CD4-positive, alpha-beta T cell treated with Interleukin-21 for 1 hour (primary cell): ENCODE data around the gene BRCA1.
"Not testable (repeated sequence)": the region's sequence is repeated elsewhere in the genome, so short reads cannot be mapped to it uniquely, and the experiment has no call there.

Experiments used
- DNase-seq: peaks from one replicate; pipeline ENCODE4 v3.0.0-alpha.2; 2020

The BRCA1 gene

DNA sequence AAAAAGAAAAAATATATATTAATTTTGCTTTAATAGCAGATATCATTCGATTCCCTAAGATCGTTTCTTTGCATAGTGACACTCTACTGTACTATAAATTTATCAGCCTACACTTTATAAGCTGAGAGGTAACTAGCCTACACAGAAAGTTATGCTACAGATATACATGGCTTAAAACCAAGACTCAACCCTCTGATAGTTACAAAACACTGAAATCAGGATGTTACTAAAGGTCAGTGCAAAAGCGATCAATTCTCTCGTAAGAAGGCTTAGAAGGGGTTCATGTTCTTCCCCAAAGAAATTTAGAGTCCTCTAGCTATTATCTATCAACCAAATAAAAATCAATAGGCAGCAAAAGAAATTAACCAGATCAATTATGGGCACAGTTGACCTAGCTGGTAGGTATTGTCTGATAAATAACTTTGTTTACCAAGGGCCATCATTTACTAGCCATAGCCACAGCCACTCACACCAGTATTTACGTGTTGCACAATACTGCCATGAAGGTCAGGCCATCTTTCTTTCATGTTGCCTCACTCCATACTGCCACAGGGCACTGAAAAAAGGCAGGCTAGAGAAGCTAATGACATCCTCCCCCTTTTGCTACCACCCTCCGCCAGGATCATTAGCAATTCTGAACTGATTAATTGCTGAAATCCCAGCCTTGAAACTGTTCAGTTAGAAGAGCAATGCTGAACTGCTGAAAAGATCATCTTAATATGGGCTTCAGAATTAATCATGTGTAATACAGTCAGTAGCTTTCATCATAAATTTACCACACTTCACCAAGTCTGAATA, 56.4 kb downstream of the BRCA1 start:
- no peak for DNase-seq

DNA sequence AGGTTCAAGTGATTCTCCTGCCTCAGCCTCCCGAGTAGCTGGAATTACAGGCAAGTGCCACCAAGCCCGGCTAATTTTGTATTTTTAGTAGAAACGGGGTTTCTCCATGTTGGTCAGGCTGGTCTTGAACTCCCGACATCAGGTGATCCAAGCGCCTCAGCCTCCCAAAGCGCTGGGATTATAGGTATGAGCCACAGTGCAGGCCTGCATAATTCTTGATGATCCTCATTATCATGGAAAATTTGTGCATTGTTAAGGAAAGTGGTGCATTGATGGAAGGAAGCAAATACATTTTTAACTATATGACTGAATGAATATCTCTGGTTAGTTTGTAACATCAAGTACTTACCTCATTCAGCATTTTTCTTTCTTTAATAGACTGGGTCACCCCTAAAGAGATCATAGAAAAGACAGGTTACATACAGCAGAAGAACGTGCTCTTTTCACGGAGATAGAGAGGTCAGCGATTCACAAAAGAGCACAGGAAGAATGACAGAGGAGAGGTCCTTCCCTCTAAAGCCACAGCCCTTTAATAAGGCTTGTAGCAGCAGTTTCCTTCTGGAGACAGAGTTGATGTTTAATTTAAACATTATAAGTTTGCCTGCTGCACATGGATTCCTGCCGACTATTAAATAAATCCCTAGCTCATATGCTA, 62.1 kb downstream of the BRCA1 start:
- no peak for DNase-seq

DNA sequence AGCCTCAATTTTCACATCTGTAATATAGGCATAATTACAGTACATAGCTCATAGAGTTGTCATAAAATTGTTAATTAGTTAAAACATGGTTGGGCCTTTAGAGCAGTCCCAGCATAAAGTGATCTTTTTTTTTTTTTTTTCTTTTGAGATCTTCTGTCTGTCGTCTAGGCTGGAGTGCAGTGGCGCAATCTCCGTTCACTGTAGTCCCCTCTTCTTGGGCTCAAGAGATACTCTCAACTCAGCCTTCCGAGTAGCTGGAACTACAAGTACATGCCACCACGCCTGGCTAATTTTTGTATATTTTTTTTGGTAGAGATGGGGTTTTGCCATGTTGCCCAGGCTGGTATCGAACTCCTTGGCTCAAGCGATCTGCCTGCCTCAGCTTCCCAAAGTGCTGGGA, 69.1 kb downstream of the BRCA1 start:
- DNase-seq = no peak

DNA sequence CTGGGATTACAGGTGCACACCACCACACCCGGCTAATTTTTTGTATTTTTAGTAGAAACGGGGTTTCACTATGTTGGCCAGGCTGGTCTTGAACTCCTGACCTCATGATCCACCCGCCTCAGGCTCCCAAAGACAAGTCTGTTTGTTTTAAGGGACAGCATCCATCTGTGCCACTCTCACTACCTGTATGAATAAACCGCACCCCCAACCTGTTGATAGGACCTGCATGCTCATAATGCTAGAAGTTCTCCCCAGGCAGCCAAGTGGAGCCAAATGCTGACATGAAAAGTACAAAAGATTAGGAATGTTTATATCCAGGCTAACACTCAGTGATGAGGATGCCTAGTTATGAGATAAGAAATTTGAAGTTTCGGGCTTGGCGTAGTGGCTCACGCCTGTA, 72.2 kb downstream of the BRCA1 start:
- not testable (repeated sequence) for DNase-seq

GRCh38 chr17:43051969-43052368, 73.2 kb downstream of the BRCA1 start:
- no peak for DNase-seq

DNA sequence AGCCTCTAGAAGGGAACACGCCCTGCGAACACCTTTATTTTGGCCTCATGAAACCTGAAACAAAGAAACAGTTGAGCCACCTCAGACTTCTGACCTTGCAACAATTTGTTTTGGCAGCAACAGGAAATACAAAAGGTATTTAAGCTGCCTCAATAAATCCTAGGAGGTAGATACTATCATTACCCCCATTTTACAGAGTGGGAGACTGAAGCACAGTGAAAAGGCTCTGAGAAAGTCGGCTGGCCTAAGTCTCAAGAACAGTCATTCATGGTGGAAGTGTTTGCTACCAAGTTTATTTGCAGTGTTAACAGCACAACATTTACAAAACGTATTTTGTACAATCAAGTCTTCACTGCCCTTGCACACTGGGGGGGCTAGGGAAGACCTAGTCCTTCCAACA, 81.1 kb downstream of the BRCA1 start:
- no peak for DNase-seq

- no peak for DNase-seq
These were observed 81.9 kb downstream of the BRCA1 start for GRCh38 chr17:43043307-43043706.

DNA sequence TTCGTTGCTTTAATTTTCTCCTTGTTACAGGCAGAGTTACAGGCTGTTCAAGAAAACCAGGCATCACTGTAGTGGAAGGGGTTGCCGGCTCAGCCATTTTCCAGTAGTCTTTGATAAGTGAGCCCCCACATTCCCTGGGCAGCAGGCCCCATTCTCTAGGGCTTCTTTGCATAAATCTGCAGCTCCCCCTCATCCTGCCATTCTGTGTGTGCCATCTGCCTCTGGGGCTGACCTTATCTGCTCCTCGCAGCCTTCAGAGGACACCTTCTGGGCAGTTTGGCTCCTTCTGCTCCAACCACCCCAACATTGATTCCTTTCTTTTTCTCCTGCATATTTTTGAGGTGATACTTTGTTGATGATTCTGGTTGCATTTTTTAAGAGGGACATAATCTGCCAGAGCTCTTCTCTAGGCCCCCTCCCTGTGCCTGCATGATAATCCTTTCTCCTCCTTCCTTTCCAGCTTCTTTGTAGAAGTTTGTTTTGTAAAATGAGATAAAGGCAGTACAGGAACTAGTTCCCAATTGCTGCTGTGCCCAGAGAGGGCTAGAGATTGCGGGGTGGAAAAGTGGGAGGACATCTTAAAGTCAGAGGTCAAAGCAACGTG, 83.0 kb downstream of the BRCA1 start:
- DNase-seq = no peak

DNA sequence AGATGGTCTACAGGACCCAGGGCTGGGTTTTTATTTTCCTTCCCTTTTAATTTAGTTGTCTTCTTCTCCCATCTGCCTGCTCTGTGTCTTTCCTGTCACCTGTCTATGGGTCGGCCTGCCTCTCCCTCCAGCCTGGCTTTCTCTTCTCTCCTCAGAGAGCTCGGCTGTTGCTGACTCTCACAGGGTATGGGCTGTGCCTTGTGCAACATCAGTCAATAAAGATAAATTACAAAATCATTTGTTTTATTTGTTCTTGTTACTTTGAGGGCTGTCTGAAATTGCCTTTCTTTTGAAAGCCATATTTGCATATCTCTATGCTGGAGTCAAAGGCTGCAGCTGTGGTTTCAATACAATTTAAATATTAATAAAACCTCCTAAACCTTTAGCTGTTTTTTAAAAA, 84.5 kb downstream of the BRCA1 start:
- DNase-seq = no peak

- no peak for DNase-seq
These were observed 85.5 kb downstream of the BRCA1 start for GRCh38 chr17:43039646-43040045.

DNA sequence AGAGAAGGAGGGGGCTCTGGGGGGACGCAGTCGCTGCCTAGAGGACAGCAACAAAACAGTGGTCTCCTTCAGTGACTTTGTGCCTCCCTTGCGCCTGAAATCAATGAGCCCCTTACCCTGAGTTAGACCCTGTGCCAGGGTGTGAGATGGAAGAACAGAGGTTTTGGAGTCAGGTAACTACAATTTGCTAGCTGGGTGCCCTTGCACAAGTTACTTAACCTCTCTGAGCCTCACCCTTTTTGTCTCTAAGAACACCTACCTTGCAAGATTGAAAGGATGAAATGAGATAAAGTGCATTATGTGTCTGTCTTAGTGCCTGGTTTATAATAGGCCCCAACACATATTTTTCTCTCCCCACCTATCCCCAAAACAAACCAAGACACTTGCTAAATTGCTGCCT, 90.3 kb downstream of the BRCA1 start:
- no peak for DNase-seq

DNA sequence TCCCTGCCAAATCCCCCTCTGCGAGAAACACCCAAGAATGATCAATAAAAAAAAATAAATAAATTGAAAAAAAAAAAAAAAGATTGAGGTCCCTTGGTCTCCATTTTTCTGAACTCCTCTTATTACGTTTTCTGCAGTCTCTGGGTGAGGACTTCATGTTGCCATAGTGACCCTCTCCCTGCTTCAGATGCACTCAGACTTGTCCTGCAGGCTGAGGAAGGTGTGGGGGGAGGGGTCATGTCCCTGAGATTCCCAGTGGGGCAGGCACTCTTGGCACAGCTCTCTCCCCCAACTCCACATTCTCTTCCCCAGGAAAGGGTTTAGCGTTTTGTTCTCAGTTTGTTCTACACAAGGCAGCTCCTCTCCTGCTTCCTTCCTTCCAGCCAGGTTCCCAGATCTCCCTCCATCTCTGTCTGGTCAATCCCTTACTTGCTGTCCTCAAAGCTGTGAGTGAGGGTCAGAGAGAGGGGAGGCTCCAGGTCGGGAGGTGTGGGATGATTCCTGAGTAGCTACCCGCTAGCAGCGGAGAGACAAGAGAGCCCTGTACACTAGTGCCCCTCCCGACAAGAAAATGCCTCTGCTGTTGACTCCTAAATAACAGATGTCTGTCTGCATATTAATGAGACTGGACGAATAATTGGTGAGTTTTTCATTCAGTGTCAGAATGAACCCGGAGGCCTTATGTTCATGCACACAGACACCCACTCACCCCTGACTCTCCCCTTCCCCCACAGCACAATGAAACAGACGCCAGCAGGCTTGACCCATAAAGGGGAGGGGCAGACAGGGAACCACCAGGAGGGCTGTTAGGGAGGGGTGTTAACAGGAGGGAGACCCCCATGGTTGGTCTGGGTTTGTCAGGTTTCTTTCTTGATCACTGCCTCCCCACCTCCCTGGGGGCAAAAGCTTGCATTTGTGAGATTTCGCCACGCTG, 90.9 kb downstream of the BRCA1 start:
- no peak for DNase-seq

DNA sequence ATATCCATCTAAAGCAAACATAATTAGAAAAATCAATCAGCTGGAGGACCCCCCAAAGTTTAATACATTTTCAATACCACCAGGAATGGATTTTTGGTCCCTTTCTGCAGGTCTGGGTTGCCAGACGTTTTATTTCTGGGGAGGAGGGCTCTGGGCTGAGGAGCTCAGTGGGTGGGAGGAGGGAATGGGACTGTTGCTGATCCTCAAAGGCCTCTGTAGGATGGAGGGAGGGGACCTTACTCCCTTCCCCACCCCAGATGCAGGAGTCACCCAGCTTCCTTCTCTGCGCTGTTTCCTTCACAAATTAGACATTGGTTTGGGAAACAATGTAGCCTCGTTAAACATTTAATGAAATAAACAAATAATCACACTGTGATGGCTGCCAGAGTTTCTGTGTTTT, 93.5 kb downstream of the BRCA1 start:
- DNase-seq = no peak

GRCh38 chr17:43030137-43030767, 94.9 kb downstream of the BRCA1 start:
- DNase-seq = no peak

DNA sequence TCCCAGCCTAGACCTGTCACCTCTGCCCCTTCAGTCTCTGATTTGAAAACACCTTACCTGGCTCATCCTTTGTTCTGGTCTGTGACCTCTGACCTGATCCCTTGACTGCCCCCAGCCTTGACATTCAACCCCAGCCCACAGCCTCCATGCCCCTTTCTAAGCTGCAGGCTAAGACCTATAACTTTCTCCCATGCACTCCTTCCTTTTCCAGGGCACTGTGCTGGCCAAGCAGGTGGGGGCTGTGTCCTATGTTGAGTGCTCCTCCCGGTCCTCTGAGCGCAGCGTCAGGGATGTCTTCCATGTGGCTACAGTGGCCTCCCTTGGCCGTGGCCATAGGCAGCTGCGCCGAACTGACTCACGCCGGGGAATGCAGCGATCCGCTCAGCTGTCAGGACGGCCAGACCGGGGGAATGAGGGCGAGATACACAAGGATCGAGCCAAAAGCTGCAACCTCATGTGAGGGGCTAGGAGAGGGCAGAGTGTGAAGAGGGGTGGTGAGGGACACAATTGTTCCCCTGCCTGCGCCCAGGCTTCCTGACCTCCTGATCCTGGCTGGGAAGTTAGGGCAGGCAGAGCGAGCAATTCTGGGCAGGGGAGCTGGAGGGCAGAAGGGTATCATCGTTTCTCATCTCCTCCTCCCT, 96.8 kb downstream of the BRCA1 start:
- no peak for DNase-seq

DNA sequence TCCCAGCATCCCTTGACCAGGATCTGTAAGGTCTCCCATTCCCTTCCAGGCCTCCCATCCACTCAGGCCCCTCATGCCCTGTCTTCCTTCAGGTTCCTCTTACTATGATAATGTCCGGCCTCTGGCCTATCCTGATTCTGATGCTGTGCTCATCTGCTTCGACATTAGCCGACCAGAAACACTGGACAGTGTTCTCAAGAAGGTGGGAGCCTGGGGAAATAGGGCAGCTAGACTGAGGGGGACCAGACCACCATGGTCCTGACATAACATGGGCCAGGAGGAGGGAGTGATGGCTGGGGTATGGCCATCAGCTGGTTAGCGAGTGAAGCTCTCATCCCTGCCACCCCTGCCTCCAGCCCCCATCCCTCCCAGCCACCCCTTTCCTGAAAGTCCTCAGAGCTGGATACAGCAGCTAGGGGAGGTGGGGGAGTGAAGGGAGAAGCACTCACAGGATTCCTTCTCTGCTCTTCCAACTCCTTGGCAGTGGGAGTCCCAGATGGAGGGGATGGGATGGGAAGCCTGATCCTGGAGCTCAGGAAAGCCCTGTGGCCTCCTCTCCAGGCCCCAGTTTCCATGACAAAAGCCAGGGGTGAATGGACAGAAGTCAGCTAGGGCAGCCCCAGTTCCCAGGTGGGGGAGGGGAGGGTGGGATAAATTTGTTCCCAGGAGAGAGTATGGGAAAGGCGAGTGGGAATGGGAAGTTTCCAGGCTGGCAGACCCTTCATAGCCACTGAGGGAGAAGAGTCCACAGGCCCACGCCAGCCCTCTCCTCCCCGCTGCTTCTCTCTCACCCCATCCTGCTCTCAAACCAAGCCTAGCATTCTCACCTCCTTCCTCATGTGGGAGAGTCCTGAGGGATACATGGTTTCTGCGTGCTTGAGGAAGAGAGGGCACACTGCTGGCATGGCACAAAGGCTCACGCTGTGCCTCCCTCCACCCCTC, 97.8 kb downstream of the BRCA1 start:
- DNase-seq = no peak

- no peak for DNase-seq
These were observed 98.6 kb downstream of the BRCA1 start for GRCh38 chr17:43026595-43026994.

DNA sequence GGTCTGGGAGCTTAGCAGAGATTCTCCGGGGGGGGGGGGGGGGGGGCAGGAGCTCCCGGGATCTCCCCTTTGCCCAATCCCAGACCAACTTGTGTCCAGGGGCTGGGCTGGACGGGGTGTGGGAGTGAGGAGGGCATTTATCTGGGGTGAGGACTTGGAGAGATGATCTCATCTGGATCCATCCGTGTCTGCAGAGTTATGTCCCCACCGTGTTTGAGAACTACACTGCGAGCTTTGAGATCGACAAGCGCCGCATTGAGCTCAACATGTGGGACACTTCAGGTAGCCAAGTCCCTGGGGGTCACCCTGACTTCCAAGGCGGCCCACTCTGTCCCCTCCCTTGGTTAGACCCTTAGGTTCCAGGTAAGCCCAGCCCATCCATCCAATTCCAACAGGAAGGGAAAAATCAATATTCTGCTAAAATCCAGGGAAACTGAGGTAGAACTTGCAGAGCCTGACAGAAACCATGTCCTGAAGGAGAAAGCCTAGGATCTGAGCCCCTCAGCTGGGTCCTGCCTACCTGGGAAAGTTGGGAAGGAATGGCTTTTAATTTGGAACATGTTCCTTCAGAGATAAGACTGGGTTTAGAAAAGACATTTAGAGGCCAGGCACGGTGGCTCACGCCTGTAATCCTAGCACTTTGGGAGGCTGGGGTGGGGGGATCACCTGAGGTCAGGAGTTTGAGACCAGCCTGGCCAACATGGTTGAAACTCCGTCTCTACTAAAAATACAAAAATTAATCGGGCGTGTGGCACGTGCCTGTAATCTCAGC, 99.2 kb downstream of the BRCA1 start:
- no peak for DNase-seq

- DNase-seq = no peak
These were observed 99.9 kb downstream of the BRCA1 start for GRCh38 chr17:43025290-43025657.
